ENCODE measurements around the gene FAM20B.
"Not testable (repeated sequence)": the region's sequence is repeated elsewhere in the genome, so short reads cannot be mapped to it uniquely, and the experiment has no call there.

FAM20B gene

GRCh38 chr1:179025125-179025974, at the start of gene FAM20B:
FAM20B (plus strand) TSS chr1:179025894; CDS start chr1:179043848, 17,954 bp downstream.
- peak; percentile 90 for DNase-seq (ENCODE audit: low read depth)

- DNase-seq (ENCODE audit: low read depth): no peak
Measured at GRCh38 chr1:178976541-178976940, 49.2 kb upstream of the FAM20B start.

- DNase-seq (ENCODE audit: low read depth): peak; percentile 21
Measured at GRCh38 chr1:178986204-178986603, 39.5 kb upstream of the FAM20B start.

- not testable (repeated sequence) for DNase-seq (ENCODE audit: low read depth)
Measured at GRCh38 chr1:178988198-178988597, 37.5 kb upstream of the FAM20B start.

- DNase-seq (ENCODE audit: low read depth): no peak
Measured at GRCh38 chr1:178993559-178993958, 32.1 kb upstream of the FAM20B start.

GRCh38 chr1:178997428-178997827, 28.3 kb upstream of the FAM20B start:
- no peak for DNase-seq (ENCODE audit: low read depth)

GRCh38 chr1:178998295-178998694, 27.4 kb upstream of the FAM20B start:
- DNase-seq (ENCODE audit: low read depth): no peak

GRCh38 chr1:178999061-178999460, 26.6 kb upstream of the FAM20B start:
- no peak for DNase-seq (ENCODE audit: low read depth)

GRCh38 chr1:179001451-179001850, 24.2 kb upstream of the FAM20B start:
- no peak for DNase-seq (ENCODE audit: low read depth)

GRCh38 chr1:179002064-179002463, 23.6 kb upstream of the FAM20B start:
- not testable (repeated sequence) for DNase-seq (ENCODE audit: low read depth)

- DNase-seq (ENCODE audit: low read depth): peak; percentile 40
Measured at GRCh38 chr1:179002552-179003345, 22.9 kb upstream of the FAM20B start.

GRCh38 chr1:179003512-179004066, 22.1 kb upstream of the FAM20B start:
- DNase-seq (ENCODE audit: low read depth): no peak

- no peak for DNase-seq (ENCODE audit: low read depth)
Measured at GRCh38 chr1:179007233-179007632, 18.5 kb upstream of the FAM20B start.

- DNase-seq (ENCODE audit: low read depth): no peak
Measured at GRCh38 chr1:179010671-179011070, 15.0 kb upstream of the FAM20B start.

- no peak for DNase-seq (ENCODE audit: low read depth)
Measured at GRCh38 chr1:179012038-179012437, 13.7 kb upstream of the FAM20B start.

- DNase-seq (ENCODE audit: low read depth): no peak
Measured at GRCh38 chr1:179014123-179014522, 11.6 kb upstream of the FAM20B start.

GRCh38 chr1:179015396-179015795, 10.3 kb upstream of the FAM20B start:
- DNase-seq (ENCODE audit: low read depth): no peak

GRCh38 chr1:179016706-179017382, 8.8 kb upstream of the FAM20B start:
- DNase-seq (ENCODE audit: low read depth): peak; percentile 91

- peak; percentile 68 for DNase-seq (ENCODE audit: low read depth)
Measured at GRCh38 chr1:179017383-179018326, 8.0 kb upstream of the FAM20B start.

- DNase-seq (ENCODE audit: low read depth): no peak
Measured at GRCh38 chr1:179021873-179022272, 3.8 kb upstream of the FAM20B start.
